HG03196 (cell line): Measurements from ENCODE around the gene BFSP2.
"Not testable (repeated sequence)": the region's sequence is repeated elsewhere in the genome, so short reads cannot be mapped to it uniquely, and the experiment has no call there.

Experiments
- ATAC-seq: cut with Tn5 transposase; IDR thresholded peaks from one replicate; pipeline ENCODE4 v1.9.1; 2021; ENCODE audit not compliant: unreplicated experiment

Gene BFSP2

GRCh38 chr3:133512416-133513089, 112.7 kb downstream of the BFSP2 start:
- no peak for ATAC-seq

GRCh38 chr3:133514418-133514817, 114.6 kb downstream of the BFSP2 start:
- ATAC-seq, result no peak

GRCh38 chr3:133515127-133515526, 115.3 kb downstream of the BFSP2 start:
- no peak for ATAC-seq

GRCh38 chr3:133520286-133520685, 120.4 kb downstream of the BFSP2 start:
- no peak for ATAC-seq

- not testable (repeated sequence) for ATAC-seq
Observed at GRCh38 chr3:133520938-133521337, 121.1 kb downstream of the BFSP2 start.

GRCh38 chr3:133521946-133522345, 122.1 kb downstream of the BFSP2 start:
- ATAC-seq, result no peak

- not testable (repeated sequence) for ATAC-seq
Observed at GRCh38 chr3:133523758-133524157, 123.9 kb downstream of the BFSP2 start.
